CD4-positive, alpha-beta T cell treated with Interferon gamma for 1 hour (primary cell): Measurements from ENCODE around the gene L2HGDH.

Experiments
- DNase-seq: peaks from one replicate; pipeline ENCODE4 v3.0.0-alpha.2; 2020

Gene L2HGDH

GRCh38 chr14:50225974-50226297 is 86.1 kb downstream of the L2HGDH start:
- DNase-seq, result no peak

GRCh38 chr14:50225067-50225973 is 86.7 kb downstream of the L2HGDH start:
- no peak for DNase-seq

GRCh38 chr14:50222055-50222613 is 89.9 kb downstream of the L2HGDH start:
- DNase-seq, result no peak

GRCh38 chr14:50218501-50218900 is 93.5 kb downstream of the L2HGDH start:
- DNase-seq, result no peak

- no peak for DNase-seq
Measured at GRCh38 chr14:50215416-50215815, 96.6 kb downstream of the L2HGDH start.

- no peak for DNase-seq
Measured at GRCh38 chr14:50213795-50214194, 98.2 kb downstream of the L2HGDH start.

GRCh38 chr14:50212726-50213125 is 99.3 kb downstream of the L2HGDH start:
- DNase-seq, result no peak

GRCh38 chr14:50210074-50210473 is 102.0 kb downstream of the L2HGDH start:
- no peak for DNase-seq

GRCh38 chr14:50198499-50198898 is 113.5 kb downstream of the L2HGDH start:
- no peak for DNase-seq

- DNase-seq, result no peak
Measured at GRCh38 chr14:50191499-50191898, 120.5 kb downstream of the L2HGDH start.
